ENCODE data around the gene FAM184A. TPM values are rescaled to one million over a fixed set of nuclear protein-coding genes. Genes with fewer than 3 reads are reported as not detected.
A peak's percentile ranks its signal among the peaks of the same experiment; 100 is the strongest.

Gene FAM184A
- total RNA-seq, 1 donor from 2014 or later: 15.4 TPM

DNA sequence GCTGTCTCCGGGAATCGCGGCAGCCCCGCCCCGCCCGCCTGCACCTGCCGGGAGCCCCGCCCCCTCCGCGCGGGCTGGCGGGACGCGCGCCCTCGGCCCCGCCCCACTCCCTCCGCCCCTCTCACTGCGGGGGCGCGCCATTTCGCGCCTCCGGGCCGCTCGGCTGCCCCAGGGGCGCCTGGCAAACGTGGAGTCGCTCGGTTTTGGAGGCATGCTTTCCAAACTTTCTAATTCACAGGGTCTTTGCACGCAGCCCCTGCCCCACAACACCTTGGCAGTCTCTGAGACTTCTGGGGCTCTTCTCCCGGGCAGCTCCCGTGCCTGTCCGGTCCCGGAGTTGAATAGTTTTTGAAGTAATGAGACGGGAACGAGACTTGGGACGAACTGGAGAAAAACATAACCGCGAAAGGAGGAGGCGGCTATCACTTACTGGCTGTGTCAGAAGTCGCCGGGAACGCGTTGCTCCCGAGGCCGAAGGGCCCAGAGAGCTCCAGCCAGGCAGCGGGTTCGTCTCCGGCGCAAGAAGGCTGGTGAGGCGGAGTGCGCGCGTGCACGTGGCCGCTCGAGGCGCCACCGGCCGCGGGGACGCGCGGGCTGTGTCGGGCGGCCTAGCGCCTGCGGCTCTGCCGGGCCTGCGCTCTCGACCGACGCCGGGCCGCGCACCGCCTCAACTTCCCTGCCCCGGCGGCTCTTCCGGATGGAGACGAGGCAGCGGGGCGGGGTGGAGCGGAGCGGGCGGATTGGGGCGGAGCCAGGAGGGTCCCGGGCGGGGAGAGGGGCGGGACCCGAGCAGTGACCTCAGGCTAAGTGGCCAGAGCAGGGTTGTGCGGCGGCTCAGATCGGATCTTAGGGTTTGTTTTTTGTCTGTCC is 143.8 kb downstream of the FAM184A start, which contains the start of gene MCM9:
Gene MCM9, minus strand, starts transcription at position 699 of the 870 bp plus-strand sequence. CDS start 3,436 bp downstream, outside the sequence.
- peak; percentile 98 for ATAC-seq
- TF ChIP-seq, protein P1, sequence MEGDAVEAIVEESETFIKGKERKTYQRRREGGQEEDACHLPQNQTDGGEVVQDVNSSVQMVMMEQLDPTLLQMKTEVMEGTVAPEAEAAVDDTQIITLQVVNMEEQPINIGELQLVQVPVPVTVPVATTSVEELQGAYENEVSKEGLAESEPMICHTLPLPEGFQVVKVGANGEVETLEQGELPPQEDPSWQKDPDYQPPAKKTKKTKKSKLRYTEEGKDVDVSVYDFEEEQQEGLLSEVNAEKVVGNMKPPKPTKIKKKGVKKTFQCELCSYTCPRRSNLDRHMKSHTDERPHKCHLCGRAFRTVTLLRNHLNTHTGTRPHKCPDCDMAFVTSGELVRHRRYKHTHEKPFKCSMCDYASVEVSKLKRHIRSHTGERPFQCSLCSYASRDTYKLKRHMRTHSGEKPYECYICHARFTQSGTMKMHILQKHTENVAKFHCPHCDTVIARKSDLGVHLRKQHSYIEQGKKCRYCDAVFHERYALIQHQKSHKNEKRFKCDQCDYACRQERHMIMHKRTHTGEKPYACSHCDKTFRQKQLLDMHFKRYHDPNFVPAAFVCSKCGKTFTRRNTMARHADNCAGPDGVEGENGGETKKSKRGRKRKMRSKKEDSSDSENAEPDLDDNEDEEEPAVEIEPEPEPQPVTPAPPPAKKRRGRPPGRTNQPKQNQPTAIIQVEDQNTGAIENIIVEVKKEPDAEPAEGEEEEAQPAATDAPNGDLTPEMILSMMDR (IDR thresholded peaks at IDR 0.05): no peak
- DNase-seq: peak; percentile 96
- intact Hi-C loops (cut with DNase I): no loop called here
- Histone ChIP-seq H3K4me3 (peak within 1 kb of the TSS; percentile 96), H3K36me3 (peaks cover 17% of the 10 kb centered on the region), H3K4me1 (peaks cover 4% of the 10 kb centered on the region), H3K27ac (peak within 1 kb of the TSS; percentile 97), H3K9me3 (no peaks in the 10 kb centered on the region), H3K27me3 (no peaks in the 10 kb centered on the region)

DNA sequence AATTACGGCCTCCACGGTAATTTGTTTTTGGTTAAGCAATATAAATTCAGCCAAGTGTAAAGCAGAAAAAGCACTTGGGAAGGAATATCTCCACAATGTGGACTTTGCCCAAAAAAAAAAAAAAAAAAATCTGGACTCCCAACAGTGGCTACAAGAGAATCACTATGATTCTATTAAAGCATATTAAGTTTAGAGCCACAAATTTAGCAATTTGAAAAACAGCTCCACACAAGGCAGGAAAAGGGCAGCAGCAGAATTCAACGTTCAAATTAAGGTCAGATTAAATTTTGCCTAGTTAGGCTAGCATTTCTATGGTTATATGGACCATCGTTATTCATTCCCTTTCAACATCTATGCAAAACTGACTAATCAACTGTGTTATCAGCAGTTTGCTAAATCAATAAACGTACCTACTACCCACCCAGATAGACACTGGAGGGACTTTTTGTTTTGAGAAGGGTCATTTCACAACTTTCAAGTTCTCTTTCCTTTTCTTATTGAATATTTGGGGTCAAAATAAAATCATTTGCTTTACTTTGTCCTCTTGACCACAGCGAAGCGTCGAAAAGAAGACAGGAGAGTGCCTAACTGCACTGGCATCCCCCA is 144.5 kb downstream of the FAM184A start:
- no peaks in the 10 kb centered on the region for H3K9me3 ChIP-seq
- no peaks in the 10 kb centered on the region for H3K27me3 ChIP-seq
- peak overlapping the region; percentile 97 for H3K27ac ChIP-seq
- TF ChIP-seq, protein P1 (IDR thresholded peaks at IDR 0.05): no peak
- intact Hi-C loops (cut with DNase I): no loop called here
- H3K4me1 ChIP-seq: peaks cover 4% of the 10 kb centered on the region
- peaks cover 23% of the 10 kb centered on the region for H3K36me3 ChIP-seq
- H3K4me3 ChIP-seq: peak overlapping the region; percentile 96
- DNase-seq (no peak), ATAC-seq (no peak)

DNA sequence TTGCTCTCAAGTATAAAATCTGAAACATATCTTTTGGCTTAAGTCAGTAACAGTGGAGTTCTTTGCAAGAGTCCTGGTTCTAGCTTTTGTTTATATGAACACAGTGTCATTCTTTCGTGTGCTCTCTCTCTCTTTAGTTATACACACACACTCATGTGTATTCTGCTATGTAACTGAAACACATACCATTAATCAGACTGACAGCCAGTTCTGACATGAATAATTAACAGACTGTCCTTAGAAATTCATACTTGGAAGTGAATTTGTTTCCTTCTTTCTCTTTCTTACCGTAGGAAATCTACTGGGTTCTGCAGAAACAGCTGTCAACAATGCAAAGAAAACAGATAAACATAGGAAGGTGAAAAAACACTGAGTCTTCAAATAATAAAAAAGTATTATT is 146.0 kb downstream of the FAM184A start:
- DNase-seq (no peak), ATAC-seq (no peak)
- Histone ChIP-seq H3K27ac (no peak overlapping the region), H3K4me3 (no peak overlapping the region), H3K4me1 (peaks cover 4% of the 10 kb centered on the region), H3K36me3 (peaks cover 31% of the 10 kb centered on the region), H3K9me3 (no peaks in the 10 kb centered on the region), H3K27me3 (no peaks in the 10 kb centered on the region)
- TF ChIP-seq, protein P1 (IDR thresholded peaks at IDR 0.05): no peak
- intact Hi-C loops (cut with DNase I): no loop called here

DNA sequence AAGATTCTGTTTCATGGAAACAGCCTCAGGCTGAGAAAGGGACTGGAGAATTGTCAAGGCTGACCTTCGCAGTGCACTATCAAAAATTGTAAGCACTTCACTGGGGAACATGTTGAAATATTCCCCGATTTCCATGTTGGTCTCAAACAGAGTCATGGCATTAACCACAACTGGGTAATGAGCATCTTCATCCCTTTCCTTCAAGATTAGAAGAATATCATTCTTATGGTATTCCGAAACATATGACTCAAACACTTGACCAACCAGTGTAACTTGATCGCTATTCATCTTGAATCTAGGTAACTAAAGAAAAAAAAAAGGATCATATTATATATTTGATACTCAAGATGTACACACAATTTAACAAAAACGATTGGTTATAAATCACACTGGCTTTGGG is 147.0 kb downstream of the FAM184A start:
- H3K4me1 ChIP-seq: peaks cover 4% of the 10 kb centered on the region
- peaks cover 40% of the 10 kb centered on the region for H3K36me3 ChIP-seq
- no peak for ATAC-seq
- intact Hi-C loops (cut with DNase I): no loop called here
- TF ChIP-seq, protein P1 (IDR thresholded peaks at IDR 0.05): no peak
- no peak overlapping the region for H3K27ac ChIP-seq
- no peaks in the 10 kb centered on the region for H3K9me3 ChIP-seq
- H3K27me3 ChIP-seq: no peaks in the 10 kb centered on the region
- DNase-seq: no peak
- no peak overlapping the region for H3K4me3 ChIP-seq

DNA sequence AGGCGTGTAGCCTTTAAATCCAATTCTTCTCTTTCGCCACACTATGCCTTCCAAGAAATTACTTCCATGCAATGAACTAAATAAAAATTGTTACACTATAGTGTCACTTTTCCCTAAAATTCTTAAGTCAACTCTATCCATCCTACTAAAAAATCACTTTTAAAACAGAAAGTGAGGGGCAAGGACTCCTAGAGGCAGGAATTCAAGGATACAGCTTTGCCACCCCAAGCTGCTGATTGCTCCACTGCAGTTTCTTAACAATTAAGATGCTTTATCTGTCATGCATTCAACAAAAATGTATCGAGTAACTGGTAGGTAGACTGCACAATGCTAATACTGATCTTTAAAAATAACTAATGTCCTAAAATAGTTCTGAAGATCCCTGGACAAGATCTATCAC is 147.8 kb downstream of the FAM184A start:
- H3K27ac ChIP-seq: no peak overlapping the region
- peaks cover 41% of the 10 kb centered on the region for H3K36me3 ChIP-seq
- no peak overlapping the region for H3K4me3 ChIP-seq
- intact Hi-C loops (cut with DNase I): no loop called here
- H3K4me1 ChIP-seq: peaks cover 2% of the 10 kb centered on the region
- TF ChIP-seq, protein P1 (IDR thresholded peaks at IDR 0.05): no peak
- H3K27me3 ChIP-seq: no peaks in the 10 kb centered on the region
- no peak for DNase-seq
- no peaks in the 10 kb centered on the region for H3K9me3 ChIP-seq
- no peak for ATAC-seq
